MV-4-11 (cell line): ENCODE measurements around the gene MPPED1.

Experiments
- DNase-seq: peaks from one replicate; lab custom pipeline; 2025; lab: John Stamatoyannopoulos, UW

The MPPED1 gene

DNA sequence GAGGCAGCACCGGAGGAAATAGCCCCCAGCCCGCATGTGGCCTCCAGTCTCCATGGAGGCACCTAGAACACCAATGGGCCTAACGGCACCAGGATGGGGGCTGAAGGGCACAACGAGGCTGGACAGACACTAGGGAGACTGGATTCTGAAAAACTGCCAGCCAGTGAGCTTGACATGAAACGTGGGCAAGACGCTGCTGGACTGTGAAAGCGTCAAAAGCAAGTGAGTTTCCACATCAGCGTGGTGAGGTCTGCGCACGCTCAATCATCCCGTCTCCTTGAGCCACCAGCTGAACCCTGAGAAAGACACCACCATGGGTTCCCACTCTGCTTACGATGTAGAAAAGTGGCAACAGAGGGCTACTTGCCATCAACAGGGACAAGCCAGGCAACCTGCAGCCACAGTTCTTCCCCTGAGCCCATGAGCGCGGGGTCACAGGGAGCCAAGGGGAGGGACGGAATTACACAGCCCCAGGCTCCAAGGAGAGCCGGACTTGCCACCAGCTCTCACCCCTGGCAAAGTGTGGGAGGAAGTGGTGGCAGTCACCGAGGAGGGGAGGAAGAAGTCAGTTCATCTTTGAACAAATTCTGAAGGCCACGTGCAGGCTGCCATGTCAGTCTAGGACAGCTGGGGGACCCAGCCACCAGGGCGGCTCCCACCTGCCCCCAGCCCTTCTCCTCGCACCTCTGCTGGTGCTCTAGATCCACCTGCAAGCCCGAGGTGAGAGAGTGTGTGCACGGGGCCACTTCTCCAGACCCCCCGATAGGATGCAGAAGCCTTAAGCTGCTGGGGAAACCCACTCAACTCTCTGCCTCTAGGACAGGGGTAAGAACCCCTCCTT, 131.1 kb downstream of the MPPED1 start:
- no peak for DNase-seq

DNA sequence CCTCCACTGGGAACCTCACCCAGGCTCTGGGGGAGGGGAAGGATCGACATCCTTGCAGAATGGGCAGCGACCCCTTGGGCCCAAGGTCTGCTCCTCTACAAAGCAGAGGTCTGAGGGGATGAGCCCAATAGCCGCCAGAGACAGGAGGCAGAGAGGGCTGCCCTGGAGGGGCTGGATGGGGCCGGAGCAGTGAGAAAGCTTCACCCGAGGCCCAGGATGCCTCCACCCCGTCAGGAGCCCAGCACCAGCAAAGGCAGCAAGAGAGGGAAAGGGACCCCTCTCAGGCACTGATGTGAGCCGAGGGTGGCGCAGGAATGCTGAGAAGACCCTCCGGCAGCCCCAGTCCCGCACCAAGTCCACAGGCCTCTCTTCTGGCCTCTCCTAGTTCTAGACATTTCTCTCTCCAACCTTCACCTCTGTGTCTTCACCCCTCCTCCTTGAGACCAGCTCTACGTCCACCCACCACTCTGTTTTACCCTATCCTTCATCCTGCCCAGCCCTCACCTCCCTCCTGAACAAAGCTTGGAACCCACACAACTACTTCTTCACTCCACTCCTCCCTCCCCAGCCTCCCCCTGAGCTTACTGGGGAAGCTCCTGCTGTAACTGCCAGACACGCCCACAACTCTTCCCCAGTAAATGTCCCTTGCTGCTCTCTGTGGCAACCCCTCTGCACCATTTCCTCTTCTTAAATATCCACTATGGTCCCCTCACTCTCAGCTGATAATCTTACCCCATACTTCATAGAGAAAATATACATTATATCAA, 131.9 kb downstream of the MPPED1 start:
- no peak for DNase-seq

DNA sequence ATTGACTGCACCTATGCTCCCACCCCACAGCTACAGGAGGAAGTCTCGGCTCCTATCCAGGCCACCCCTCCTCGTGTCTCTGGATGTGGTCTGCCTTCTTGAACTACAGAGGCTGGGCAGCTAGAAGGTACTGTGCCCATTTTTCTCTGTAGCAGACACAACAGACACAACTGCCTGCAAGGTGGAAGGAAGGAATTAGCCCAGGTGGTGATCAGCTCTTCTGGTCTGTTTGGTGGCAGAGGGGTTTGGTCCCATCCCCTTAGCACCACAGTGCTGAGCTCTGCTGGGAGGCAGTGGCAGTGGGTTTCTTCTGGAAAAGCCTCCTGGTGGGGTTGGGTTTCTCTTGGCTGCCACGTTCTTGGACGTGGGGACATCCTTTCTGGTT, 132.5 kb downstream of the MPPED1 start:
- DNase-seq: no peak

DNA sequence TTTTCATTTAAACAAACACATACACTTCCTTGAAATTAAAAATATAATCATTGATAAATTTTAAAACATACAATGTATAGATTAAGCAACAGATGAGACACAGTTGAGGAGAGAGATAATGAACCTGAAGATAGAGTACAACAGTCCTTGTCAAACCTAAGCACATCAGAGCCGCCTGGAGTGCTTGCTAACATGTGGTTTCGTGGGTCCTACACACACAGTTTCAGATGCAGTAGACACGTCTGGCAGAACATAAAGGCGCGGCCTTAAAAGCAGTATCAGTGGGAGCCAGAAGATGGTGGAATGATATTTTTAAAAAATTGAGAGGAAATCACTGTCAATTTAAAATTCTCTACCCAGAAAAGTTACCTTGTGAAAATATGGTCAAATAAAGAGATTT, 134.4 kb downstream of the MPPED1 start:
- no peak for DNase-seq

DNA sequence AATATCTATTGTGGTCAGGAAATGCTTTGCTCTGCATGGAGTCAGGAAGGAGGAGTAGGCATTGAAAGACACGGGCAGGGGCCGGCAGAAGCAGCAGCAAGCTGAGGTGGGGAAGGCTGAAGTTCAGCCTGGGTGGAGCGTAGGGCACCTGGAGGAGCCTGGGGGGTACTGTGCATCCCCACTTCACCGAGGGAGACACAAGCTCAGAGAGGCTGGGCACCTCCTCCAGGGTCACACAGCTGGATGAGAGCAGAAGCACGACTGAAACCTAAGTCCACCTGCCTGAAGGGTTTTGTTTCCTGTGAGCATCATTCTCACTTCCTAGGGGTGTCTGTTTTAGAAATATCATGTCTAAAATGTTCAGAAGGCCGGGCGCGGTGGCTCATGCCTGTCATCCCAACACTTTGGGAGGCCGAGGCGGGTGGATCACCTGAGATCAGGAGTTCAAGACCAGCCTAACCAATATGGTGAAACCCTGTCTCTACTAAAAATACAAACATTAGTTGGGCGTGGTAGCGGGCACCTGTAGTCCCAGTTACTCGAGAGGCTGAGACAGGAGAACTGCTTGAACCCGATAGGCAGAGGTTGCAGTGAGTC, 138.3 kb downstream of the MPPED1 start:
- no peak for DNase-seq

DNA sequence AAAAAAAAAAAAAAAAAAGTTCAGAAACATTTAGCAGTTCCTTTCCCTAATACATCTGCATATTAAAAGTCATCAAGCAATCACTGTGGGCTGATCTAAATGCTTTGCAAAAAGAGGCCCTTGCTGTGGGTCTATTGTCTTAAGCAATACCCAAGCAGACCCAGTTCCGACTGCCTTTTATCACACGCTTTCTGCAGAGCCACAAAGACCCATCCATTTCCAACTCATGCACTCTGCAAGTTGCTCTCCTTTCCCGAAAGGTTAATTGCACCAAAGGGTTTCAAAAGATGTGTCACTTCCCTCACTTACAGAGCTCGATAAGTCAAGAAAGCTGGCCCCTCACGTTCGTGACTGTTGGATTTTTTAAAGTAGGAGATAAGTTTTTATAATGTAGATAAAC, 138.9 kb downstream of the MPPED1 start:
- no peak for DNase-seq

DNA sequence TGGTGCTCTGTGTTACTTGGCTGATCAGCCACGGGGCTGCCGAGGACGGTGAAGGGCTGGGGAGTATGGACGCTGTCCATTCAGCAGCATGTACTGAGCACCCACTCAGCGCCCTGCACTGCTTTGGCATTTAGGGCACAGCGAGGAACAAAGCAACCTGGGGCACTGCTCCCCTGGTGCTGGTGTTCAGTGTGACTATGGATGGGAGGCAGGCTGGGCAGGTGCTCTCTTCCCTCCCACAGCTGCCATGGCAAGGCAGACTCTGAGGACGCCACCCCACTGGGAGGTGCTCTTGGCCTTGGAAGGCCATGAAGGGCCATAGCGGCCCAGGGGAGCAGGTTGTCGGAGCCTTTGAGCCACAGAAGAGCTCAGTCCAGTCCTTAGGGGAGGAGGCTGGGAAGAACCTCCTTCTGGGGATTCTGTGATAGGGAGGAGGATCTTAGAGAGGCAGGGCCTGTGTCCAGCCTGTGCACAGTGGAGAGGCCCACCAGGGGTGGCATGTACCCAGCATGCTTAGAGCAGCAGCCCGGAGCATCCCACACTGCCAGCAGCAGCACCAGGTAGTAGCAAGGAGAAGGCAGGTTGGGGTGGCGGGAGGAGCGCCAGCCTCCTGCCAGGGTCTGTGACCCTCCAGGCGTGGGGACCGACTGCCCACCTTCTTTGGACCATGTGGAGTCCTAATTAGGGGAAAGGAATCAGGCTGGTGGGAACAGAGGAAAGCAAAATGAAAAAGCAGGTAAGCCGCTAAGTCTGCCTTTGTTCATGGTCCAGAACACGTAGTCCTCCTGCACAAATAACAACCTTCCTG, 141.8 kb downstream of the MPPED1 start:
- DNase-seq: no peak

DNA sequence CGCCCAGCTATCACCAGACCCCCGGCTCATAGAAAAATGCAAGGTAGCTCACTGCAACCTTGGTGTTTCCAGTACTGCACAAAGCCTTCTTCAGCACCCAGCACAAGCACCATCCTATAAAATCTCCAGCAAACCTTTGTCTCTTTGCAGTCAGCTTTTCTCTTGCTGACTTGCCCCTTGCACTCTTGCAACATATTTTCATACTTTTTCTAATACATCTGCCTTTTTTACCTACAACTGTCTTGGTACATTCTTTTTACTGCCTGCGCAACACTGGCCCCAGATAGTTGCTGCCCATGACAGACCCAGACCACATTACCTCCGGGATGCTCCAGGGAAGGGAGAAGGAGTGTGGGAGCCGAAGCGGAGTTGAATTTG, 142.4 kb downstream of the MPPED1 start:
- DNase-seq: no peak

DNA sequence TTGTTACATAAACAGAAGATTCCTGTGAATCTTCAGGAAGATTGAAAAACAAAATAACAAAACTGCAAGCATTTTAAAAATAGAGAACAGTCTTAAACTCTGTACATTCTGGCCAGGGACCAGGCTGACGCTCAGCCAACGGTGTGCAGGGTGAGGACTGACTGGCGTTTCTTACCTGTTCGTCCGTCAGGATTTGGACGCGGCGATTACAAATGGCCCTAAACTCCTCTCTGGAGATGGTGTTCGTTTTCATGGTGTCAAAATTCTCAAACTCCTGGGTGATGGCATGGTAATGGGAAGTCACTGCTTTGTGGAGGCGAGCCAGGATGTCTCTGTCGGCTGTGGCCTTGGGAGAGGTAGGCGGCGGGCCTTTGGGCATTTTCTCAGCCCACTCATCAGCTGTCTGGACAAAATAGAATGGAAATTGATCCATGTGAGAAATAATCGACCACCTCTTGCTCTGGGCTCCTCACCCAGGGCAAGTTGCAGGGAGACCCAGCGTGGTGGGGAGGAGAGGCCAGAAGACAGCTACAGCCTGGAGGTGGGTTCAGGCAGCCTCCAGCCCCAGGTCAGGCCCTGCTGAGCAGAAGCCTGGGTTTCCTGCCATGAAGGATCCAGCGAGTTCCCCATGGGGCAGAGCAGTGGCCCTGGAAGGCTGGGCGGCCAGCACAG, 143.0 kb downstream of the MPPED1 start:
- DNase-seq: no peak

DNA sequence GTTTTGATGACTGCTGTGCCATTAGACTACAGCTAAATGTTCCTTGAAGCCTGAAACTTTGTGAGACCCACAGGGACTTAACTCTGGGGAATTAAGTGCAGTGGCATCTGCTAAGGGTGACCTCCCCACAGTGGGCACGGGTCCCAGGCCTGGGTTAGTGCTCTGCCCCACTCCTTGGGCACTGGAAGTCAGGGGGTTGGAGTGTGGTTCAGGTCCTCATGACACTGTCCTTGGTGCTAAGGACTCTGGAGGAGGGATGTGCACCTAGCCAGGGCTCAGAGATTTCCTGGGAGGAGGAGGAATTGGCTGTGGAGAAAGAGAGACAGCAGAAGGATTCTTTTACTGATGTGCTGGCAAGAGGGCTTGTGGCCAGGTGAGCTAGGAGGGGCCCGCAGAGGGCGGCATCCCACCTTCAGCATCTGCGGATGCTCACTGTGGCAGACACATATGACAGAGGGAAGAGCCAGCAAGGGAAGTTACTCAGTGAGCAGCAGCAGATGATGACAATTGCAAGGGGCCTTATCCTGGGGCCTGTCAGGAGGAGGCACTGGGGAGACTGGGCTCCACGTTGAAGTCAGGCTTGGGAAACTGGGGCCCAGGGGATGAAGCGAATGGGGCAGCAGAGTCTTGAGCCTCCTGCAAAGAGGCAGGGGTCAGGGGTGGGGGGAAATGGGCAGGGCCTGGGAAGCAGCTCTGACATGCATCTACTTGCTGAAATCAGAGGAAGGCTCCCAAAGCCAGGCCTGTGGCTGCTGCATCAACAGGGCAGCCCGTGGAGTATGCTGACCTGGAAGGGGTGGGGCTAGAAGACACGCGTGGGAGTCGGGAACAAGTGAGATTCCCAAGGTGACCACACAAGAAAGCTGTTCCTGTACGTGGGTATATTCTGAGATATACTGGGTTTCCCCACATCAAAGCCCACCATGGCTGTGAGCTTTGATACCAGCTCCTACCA, 144.0 kb downstream of the MPPED1 start:
- DNase-seq: no peak
